Adrenal gland (tissue), 5 donors: ENCODE results near the gene ENAH.
"Not testable (repeated sequence)": the region's sequence is repeated elsewhere in the genome, so short reads cannot be mapped to it uniquely, and the experiment has no call there.

Experiments used
- CTCF ChIP-seq, 6 experiments: fragments of 450-650 bp in 4 of 6; fragments of 200-600 bp in 2 of 6; sonication (generic) in 1 of 6; IDR thresholded peaks; 1 replicate in 5 of 6; 2 replicates in 1 of 6; pipeline versions ENCODE4 v1.5.1 to v1.8.0; 2016 to 2021; ENCODE audit warnings: antibody characterized with exemption in 6 of 6, mild to moderate bottlenecking in 2 of 6, moderate library complexity in 1 of 6
- POLR2A ChIP-seq, 2 donors: fragments of 450-650 bp; IDR thresholded peaks; one replicate each; pipeline ENCODE4 v1.6.1; 2017; ENCODE audit warnings: antibody characterized with exemption in 2 of 2, mild to moderate bottlenecking in 2 of 2, moderate library complexity in 1 of 2
- donor health status: DM: no; HTN: no; CAD: no.

GRCh38 chr1:225473266-225473665 lies 179.7 kb downstream of the ENAH start:
- not testable (repeated sequence) for TF ChIP-seq CTCF, POLR2A (IDR thresholded peaks at IDR 0.05)
